Karpas-422 (cell line): ENCODE data around the gene CD86. TPM values are rescaled to one million over a fixed set of nuclear protein-coding genes. Genes with fewer than 3 reads are reported as not detected.

Experiments
- DNase-seq: peaks from one replicate; pipeline ENCODE4 v3.0.0-alpha.2; 2015
- H2AFZ ChIP-seq: fragments of 200-600 bp; sonication (generic); 2 replicates; pipeline ENCODE4 v1.6.1; 2014; ENCODE audit warnings: antibody characterized with exemption, low read length, mixed read lengths
- H3K27ac ChIP-seq: fragments of 200-600 bp; sonication (generic); 2 replicates; pipeline ENCODE4 v1.5.1; 2014; ENCODE audit warnings: mild to moderate bottlenecking, low read length, moderate library complexity
- H3K27me3 ChIP-seq: fragments of 200-600 bp; sonication (generic); 2 replicates; pipeline ENCODE4 v1.6.1; 2014; ENCODE audit warnings: low read length, mixed read lengths
- H3K36me3 ChIP-seq: fragments of 200-600 bp; sonication (generic); 2 replicates; pipeline ENCODE4 v1.6.1; 2014; ENCODE audit warnings: low read length, mixed read lengths; ENCODE audit not compliant: insufficient read depth
- H3K4me1 ChIP-seq: fragments of 200-600 bp; sonication (generic); 2 replicates; pipeline ENCODE4 v1.6.1; 2014; ENCODE audit warnings: mild to moderate bottlenecking, low read length, mixed read lengths
- H3K4me2 ChIP-seq: fragments of 200-600 bp; sonication (generic); 2 replicates; pipeline ENCODE4 v1.6.1; 2014; ENCODE audit warnings: low read length, low read depth, mild to moderate bottlenecking; ENCODE audit not compliant: poor library complexity, severe bottlenecking
- H3K4me3 ChIP-seq: fragments of 200-600 bp; sonication (generic); 2 replicates; pipeline ENCODE4 v1.5.1; 2014; ENCODE audit warnings: mild to moderate bottlenecking, antibody characterized with exemption, low read length, mixed read lengths
- H3K79me2 ChIP-seq: fragments of 200-600 bp; sonication (generic); 2 replicates; pipeline ENCODE4 v1.6.1; 2014; ENCODE audit warnings: mild to moderate bottlenecking, low read length, mixed read lengths
- H3K9ac ChIP-seq: fragments of 200-600 bp; sonication (generic); 2 replicates; pipeline ENCODE4 v1.6.0; 2014; ENCODE audit warnings: low read length
- H3K9me2 ChIP-seq: fragments of 200-600 bp; sonication (generic), shearing (Covaris generic); replicated peaks from 2 replicates; pipeline ENCODE4 v1.6.0; 2014; ENCODE audit warnings: mild to moderate bottlenecking, low read length, moderate library complexity; ENCODE audit not compliant: insufficient read depth
- H3K9me3 ChIP-seq: fragments of 300-700, 200-600 bp; sonication (generic); 2 replicates; pipeline ENCODE4 v1.6.1; 2014; ENCODE audit warnings: low read length, mixed read lengths
- H4K20me1 ChIP-seq: fragments of 200-600 bp; sonication (generic); 2 replicates; pipeline ENCODE4 v1.6.1; 2014; ENCODE audit warnings: mild to moderate bottlenecking, antibody characterized with exemption, low read length, low read depth; ENCODE audit not compliant: insufficient read depth
- total RNA-seq: library from RNA; depleted of rRNA; stranded (reverse); fragments of >200 nt; shearing (Covaris generic); gene quantifications from 2 replicates; pipeline ENCODE4 v1.2.3, GENCODE V29; 2014; ENCODE audit warnings: low replicate concordance

The CD86 gene
- total RNA-seq, 1 experiment from 2014 or later = 24.4 TPM

DNA sequence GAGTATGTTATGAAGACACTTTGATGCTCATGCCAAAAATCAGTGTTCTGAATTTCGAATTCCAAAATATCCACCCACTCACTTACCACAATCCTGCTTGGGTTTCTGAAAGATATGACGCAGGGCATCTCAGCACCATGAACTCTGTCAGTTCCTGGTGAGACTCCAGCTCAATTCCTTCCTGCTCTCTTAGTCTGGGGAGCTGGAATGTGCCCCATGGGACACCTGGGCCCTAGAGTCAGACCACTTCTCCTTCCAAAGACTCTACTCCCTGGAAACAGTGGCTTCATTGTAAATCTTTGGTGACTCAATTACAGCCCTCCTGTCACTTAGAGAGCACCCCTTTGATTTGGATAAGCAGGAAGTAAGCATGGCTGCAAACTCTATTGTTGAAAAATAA, 50.5 kb downstream of the CD86 start:
- H4K20me1 ChIP-seq = no peaks in the 10 kb centered on the region
- H3K9me3 ChIP-seq = no peaks in the 10 kb centered on the region
- H3K9me2 ChIP-seq = no peaks in the 10 kb centered on the region
- no peaks in the 10 kb centered on the region for H3K27me3 ChIP-seq
- no peak overlapping the region for H3K4me3 ChIP-seq
- no peaks in the 10 kb centered on the region for H3K36me3 ChIP-seq
- no peaks in the 10 kb centered on the region for H3K79me2 ChIP-seq
- no peak overlapping the region for H2AFZ ChIP-seq
- no peak overlapping the region for H3K4me2 ChIP-seq
- no peak overlapping the region for H3K9ac ChIP-seq
- H3K27ac ChIP-seq = no peak overlapping the region
- no peak for DNase-seq
- H3K4me1 ChIP-seq = peaks cover 6% of the 10 kb centered on the region

DNA sequence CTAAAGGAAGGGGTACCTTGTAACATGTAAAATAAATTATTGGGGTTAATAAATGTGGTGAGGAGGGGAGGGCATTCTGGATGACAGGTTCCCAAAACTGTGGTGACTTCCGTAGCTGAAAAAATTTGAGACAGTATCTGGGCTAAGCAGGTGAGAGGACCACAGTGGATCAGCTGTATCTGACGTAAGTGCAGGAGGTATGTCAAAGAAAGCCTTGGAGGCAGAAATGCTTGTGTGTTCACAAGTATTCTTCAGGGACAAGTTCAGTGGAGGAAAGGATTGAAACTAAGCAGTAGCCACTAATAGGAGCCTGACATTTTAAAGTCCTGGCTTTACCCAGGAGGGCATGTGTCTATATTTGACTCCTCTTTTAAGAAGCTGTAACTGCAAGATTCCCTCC, 52.0 kb downstream of the CD86 start:
- no peak overlapping the region for H3K27ac ChIP-seq
- no peaks in the 10 kb centered on the region for H3K9me2 ChIP-seq
- no peaks in the 10 kb centered on the region for H3K27me3 ChIP-seq
- no peak overlapping the region for H3K9ac ChIP-seq
- no peak overlapping the region for H3K4me2 ChIP-seq
- H3K4me1 ChIP-seq = peaks cover 6% of the 10 kb centered on the region
- H3K4me3 ChIP-seq = no peak overlapping the region
- no peak overlapping the region for H2AFZ ChIP-seq
- no peaks in the 10 kb centered on the region for H4K20me1 ChIP-seq
- no peaks in the 10 kb centered on the region for H3K79me2 ChIP-seq
- H3K36me3 ChIP-seq = no peaks in the 10 kb centered on the region
- no peak for DNase-seq
- H3K9me3 ChIP-seq = no peaks in the 10 kb centered on the region

DNA sequence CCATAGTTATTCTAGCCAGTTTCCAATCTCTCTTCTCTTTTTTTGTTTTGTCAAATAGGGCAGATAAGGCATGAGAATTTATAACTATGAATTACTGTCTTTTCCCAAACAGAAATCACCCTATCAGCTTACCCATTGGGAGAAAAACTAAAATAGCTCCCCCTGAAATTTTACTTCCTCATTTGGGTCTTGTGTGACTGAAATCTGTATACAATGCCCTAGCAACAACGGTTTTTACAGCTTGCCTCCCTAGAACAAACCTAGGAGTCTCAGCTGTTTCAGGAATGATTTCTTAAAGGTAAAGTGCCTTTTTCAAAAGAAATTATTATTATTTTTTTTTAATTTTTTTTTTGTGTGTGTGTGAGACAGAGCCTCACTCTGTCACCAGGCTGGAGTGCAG, 56.8 kb downstream of the CD86 start:
- Histone ChIP-seq H2AFZ (no peak overlapping the region), H3K4me1 (peaks cover 6% of the 10 kb centered on the region), H4K20me1 (no peaks in the 10 kb centered on the region), H3K27me3 (no peaks in the 10 kb centered on the region), H3K79me2 (no peaks in the 10 kb centered on the region), H3K9me2 (no peaks in the 10 kb centered on the region), H3K27ac (no peak overlapping the region), H3K4me2 (no peak overlapping the region), H3K4me3 (no peak overlapping the region), H3K36me3 (no peaks in the 10 kb centered on the region), H3K9me3 (no peaks in the 10 kb centered on the region), H3K9ac (no peak overlapping the region)
- DNase-seq = peak; percentile 54

DNA sequence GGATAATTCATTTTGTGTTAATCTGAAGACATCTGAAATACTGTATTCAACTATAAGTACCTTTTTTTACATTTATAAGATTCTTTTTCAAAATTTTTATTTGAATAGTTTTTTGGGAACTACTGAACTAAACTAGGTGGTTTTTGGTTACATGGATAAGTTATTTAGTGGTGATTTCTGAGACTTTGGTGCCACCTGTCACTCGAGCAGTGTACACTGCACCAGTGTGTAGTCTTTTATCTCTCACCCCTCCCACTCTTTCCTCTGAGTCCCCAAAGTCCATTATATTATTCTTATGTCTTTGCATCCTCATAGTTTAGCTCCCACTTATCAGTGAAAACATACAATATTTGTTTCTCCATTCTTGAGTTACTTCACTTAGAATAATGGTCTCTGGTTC, 57.6 kb downstream of the CD86 start:
- no peaks in the 10 kb centered on the region for H3K36me3 ChIP-seq
- H3K27ac ChIP-seq = no peak overlapping the region
- H3K4me1 ChIP-seq = peaks cover 6% of the 10 kb centered on the region
- H3K9me2 ChIP-seq = no peaks in the 10 kb centered on the region
- H3K9me3 ChIP-seq = no peaks in the 10 kb centered on the region
- H2AFZ ChIP-seq = no peak overlapping the region
- no peaks in the 10 kb centered on the region for H3K27me3 ChIP-seq
- H4K20me1 ChIP-seq = no peaks in the 10 kb centered on the region
- no peak overlapping the region for H3K9ac ChIP-seq
- H3K79me2 ChIP-seq = no peaks in the 10 kb centered on the region
- H3K4me3 ChIP-seq = no peak overlapping the region
- no peak overlapping the region for H3K4me2 ChIP-seq
- no peak for DNase-seq

DNA sequence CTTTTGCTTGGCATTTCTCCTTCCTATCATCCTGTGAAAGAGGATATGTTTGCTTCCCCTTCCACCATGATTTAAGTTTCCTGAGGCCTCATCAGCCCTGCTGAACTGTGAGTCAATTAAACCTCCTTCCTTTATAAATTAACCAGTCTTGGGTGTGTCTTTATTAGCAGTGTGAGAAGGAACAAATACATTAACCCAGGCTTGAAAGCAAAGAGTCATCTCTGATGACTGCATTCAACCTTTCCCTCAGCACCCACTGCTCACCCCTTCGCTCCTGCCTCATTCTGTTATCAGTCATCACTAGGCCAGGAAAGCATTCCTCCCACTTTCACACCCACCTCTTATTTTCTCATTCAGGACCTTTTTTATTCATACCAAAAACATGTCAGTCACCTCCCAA, 68.7 kb downstream of the CD86 start:
- H3K9me2 ChIP-seq = no peaks in the 10 kb centered on the region
- H3K4me1 ChIP-seq = no peaks in the 10 kb centered on the region
- no peak overlapping the region for H3K9ac ChIP-seq
- no peak overlapping the region for H2AFZ ChIP-seq
- no peak overlapping the region for H3K4me2 ChIP-seq
- no peaks in the 10 kb centered on the region for H3K9me3 ChIP-seq
- H3K4me3 ChIP-seq = no peak overlapping the region
- no peaks in the 10 kb centered on the region for H4K20me1 ChIP-seq
- DNase-seq = no peak
- H3K36me3 ChIP-seq = no peaks in the 10 kb centered on the region
- no peaks in the 10 kb centered on the region for H3K79me2 ChIP-seq
- H3K27ac ChIP-seq = no peak overlapping the region
- H3K27me3 ChIP-seq = no peaks in the 10 kb centered on the region

DNA sequence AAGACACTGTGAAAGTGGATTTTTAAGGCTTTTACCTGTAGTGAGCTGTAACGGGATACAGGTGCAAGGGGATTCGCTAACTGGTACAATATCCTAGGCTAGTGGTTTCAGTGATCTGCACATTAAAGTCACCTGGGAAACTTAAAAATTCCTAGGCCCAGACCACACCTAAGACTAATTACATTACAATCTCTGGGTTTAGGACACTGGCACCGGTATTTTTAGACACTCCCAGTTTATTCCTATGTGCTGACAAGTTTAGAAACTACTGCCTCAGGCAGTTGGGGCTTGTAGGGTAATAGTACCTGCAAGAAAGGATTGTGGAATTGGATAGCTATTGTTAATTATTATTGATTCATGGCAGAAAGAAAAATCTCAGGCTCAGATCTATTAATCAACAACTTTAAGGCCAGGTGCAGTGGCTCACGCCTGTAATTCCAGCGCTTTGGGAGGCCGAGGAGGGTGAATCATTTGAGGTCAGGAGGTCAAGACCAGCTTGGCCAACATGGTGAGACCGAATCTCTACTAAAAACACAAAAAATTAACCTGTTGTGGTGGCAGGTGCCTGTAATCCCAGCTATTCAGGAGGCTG, 77.9 kb downstream of the CD86 start:
- H3K79me2 ChIP-seq = no peaks in the 10 kb centered on the region
- no peak overlapping the region for H3K27ac ChIP-seq
- H3K9me2 ChIP-seq = no peaks in the 10 kb centered on the region
- H3K4me3 ChIP-seq = no peak overlapping the region
- no peak overlapping the region for H3K9ac ChIP-seq
- DNase-seq = no peak
- H4K20me1 ChIP-seq = no peaks in the 10 kb centered on the region
- H3K4me1 ChIP-seq = no peaks in the 10 kb centered on the region
- H3K36me3 ChIP-seq = no peaks in the 10 kb centered on the region
- H3K9me3 ChIP-seq = no peaks in the 10 kb centered on the region
- H2AFZ ChIP-seq = no peak overlapping the region
- H3K4me2 ChIP-seq = no peak overlapping the region
- H3K27me3 ChIP-seq = no peaks in the 10 kb centered on the region

DNA sequence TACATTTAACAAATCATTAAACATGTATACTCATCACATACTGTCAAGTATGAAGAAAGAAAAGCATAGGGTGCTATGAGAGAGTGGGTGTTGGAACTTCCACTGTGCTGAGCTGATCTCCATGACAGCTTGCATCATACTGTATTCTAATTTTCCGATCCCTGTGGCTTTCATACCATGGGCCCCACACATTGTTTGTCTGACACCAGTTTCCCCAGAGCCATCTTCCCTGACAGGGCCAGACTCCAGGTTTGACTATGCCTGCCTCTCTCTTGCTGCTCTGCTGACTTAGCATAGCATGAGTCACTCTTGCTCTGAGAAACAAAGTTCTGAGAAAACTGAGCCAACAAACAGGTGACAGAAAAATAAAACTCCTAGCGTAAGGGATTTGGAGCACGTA, 91.3 kb downstream of the CD86 start:
- no peak overlapping the region for H3K4me2 ChIP-seq
- DNase-seq = no peak
- no peaks in the 10 kb centered on the region for H3K36me3 ChIP-seq
- H3K27ac ChIP-seq = no peak overlapping the region
- no peak overlapping the region for H3K9ac ChIP-seq
- no peaks in the 10 kb centered on the region for H3K4me1 ChIP-seq
- no peaks in the 10 kb centered on the region for H3K9me2 ChIP-seq
- H3K27me3 ChIP-seq = peaks cover 4% of the 10 kb centered on the region; the same call in 1 of the 2 replicates
- H4K20me1 ChIP-seq = no peaks in the 10 kb centered on the region
- no peak overlapping the region for H2AFZ ChIP-seq
- 0 out of 2 replicates have a peak, but pooled peaks cover under 1% of the 10 kb centered on the region for H3K9me3 ChIP-seq
- no peak overlapping the region for H3K4me3 ChIP-seq
- H3K79me2 ChIP-seq = no peaks in the 10 kb centered on the region

DNA sequence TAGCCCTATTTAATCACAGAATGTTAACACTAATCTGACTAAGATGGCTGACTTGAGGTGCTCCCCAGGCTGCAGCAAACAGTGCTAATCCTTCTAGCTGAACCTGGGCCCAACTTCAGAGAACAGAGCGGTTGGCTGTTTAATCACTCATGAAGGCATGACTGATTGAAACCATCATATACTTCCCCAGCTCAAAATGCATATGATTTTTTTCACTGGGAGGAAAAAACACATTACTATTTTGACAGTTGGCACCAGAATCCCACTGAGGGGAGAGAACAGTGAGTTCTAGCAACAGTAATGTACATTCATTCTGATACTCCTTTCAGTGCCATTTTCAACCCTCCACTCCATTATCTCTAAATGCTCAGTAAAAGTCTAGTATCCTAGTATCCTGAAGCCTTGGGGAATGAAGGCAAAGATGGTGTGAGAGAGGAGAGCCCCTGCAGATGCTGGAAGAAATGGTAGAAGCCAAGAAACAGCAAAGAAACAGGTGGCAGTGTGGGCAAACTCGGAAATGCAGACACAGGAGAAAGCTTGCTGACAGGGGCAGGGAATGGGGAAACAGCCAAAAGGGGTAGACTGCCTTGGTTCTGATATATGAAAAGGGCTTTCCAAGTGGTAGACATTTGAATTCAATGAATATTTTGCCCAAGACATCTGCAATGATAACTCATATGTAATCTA, 93.9 kb downstream of the CD86 start:
- DNase-seq = no peak
- Histone ChIP-seq H3K9me2 (no peaks in the 10 kb centered on the region), H3K9me3 (peaks cover 13% of the 10 kb centered on the region; the same call in 1 of the 2 replicates), H3K9ac (no peak overlapping the region), H2AFZ (0 out of 2 replicates have a peak overlapping the region, but pooled peaks have one; percentile 21), H3K4me1 (no peaks in the 10 kb centered on the region), H3K79me2 (no peaks in the 10 kb centered on the region), H3K4me2 (no peak overlapping the region), H3K36me3 (no peaks in the 10 kb centered on the region), H3K27ac (no peak overlapping the region), H4K20me1 (no peaks in the 10 kb centered on the region), H3K4me3 (no peak overlapping the region), H3K27me3 (peaks cover 1% of the 10 kb centered on the region; the same call in 1 of the 2 replicates)
